Astrocyte of the spinal cord (primary cell): ENCODE measurements around the gene ESYT1.

Experiments
- DNase-seq: peaks from one replicate; pipeline ENCODE4 v3.0.0; 2011; ENCODE audit warnings: low read depth, low spot score
- H3K4me3 ChIP-seq: 2 replicates; pipeline ENCODE4 v1.5.1; 2011; ENCODE audit warnings: low read depth, mild to moderate bottlenecking, low read length, moderate library complexity
- in situ Hi-C: cut with HindIII; loops from 2 replicates; pipeline ENCODE4 v1.10.0; 2017; ENCODE audit warnings: low sequenced_read_pairs
- TF ChIP-seq, protein P1 (sequence below): IDR thresholded peaks from 2 replicates; pipeline ENCODE4 v1.5.1; 2012; ENCODE audit warnings: low read depth, mild to moderate bottlenecking, low read length, inconsistent platforms

Gene ESYT1

GRCh38 chr12:56126732-56127239 lies 1.3 kb upstream of the ESYT1 start:
- no peak for DNase-seq
- in situ Hi-C loops, result no loop called here
- H3K4me3 ChIP-seq, result no peak overlapping the region
- TF ChIP-seq, protein P1, sequence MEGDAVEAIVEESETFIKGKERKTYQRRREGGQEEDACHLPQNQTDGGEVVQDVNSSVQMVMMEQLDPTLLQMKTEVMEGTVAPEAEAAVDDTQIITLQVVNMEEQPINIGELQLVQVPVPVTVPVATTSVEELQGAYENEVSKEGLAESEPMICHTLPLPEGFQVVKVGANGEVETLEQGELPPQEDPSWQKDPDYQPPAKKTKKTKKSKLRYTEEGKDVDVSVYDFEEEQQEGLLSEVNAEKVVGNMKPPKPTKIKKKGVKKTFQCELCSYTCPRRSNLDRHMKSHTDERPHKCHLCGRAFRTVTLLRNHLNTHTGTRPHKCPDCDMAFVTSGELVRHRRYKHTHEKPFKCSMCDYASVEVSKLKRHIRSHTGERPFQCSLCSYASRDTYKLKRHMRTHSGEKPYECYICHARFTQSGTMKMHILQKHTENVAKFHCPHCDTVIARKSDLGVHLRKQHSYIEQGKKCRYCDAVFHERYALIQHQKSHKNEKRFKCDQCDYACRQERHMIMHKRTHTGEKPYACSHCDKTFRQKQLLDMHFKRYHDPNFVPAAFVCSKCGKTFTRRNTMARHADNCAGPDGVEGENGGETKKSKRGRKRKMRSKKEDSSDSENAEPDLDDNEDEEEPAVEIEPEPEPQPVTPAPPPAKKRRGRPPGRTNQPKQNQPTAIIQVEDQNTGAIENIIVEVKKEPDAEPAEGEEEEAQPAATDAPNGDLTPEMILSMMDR, result no peak

- peak overlapping the region; percentile 93 for H3K4me3 ChIP-seq
- DNase-seq, result no peak
- TF ChIP-seq, protein P1, result no peak
- in situ Hi-C loops, result no loop called here
Measured at GRCh38 chr12:56127485-56127887, 581 bp upstream of the ESYT1 start.

DNA sequence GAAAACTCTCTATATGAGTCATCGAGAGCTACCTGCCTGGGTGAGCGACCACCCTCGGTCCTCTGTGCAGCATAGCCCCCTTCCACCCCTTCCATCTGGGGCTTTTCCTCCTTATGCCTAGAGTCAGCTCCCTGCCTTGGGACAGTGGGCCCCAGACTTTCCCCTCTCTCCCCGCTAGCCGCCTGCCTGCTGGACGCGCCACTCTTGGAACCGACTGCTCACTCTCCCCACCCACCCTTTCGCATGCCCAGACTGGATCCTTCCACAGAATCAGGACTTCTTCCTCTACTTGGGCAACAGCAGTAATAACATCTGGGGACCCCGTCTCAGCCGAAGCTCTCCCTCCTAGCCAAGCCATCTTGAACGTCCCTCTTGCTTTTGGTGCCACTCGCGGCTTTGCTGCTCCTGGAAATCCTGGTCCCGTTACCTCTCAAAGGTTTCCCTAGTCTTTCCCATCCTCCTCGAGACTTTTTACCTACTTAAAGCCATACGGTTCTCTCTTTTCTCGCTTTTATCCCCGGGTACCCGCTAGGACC lies 671 bp downstream of the ESYT1 start:
- in situ Hi-C loops, result no loop called here
- DNase-seq, result no peak
- TF ChIP-seq, protein P1, result no peak
- peak overlapping the region; percentile 93 for H3K4me3 ChIP-seq

- peak; percentile 35 for DNase-seq
- peak overlapping the region; percentile 93 for H3K4me3 ChIP-seq
- in situ Hi-C loops, result no loop called here
- TF ChIP-seq, protein P1, result no peak
Measured at GRCh38 chr12:56129206-56129941, 1.3 kb downstream of the ESYT1 start.

DNA sequence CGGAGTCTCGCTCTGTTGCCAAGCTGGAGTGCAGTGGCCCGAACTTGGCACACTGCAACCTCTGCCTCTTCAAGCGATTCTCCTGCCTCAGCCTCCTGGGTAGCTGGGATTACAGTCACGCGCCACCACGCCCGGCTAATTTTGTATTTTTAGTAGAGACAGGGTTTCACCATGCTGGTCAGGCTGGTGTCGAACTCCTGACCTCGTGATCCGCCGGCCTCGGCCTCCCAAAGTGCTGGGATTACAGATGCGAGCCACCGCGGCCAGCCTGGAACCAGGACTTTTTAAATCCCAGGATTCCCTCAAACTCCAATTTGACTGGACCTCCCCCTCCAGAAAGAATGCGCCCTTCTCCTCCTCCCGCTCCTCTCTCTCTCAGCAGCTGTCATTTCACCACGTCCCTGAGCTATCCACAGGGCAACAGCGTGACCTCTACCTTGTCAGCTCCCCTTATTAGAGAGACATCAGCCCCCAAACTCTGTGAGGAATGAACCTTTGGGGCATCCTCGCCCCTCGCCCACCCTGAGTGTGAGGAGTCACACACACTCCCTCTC lies 2.0 kb downstream of the ESYT1 start:
- H3K4me3 ChIP-seq, result peak overlapping the region; percentile 93
- TF ChIP-seq, protein P1, result no peak
- in situ Hi-C loops, result no loop called here
- no peak for DNase-seq

DNA sequence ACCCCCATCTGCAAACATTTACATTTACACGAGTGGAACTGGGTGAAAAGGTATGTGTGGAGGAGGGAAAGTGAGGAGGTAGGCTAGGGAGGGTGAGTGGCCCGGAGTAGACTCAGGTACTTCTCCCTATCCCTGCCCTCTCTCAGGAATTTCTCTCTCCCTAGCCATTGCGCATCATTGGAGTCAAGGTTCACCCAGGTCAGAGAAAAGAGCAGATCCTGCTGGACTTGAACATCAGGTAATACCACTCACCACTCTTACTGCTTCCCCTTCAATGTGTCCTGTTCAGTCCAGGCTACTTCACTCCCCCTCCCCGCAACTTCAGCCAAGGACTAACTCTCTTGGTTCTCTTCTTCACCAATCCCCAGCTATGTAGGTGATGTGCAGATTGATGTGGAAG lies 2.8 kb downstream of the ESYT1 start:
- in situ Hi-C loops, result no loop called here
- TF ChIP-seq, protein P1, result no peak
- no peak overlapping the region for H3K4me3 ChIP-seq
- DNase-seq, result no peak
